PC-3 (cell line): Measurements from ENCODE around the gene GALNS.

ENCODE experiments used
- CTCF ChIP-seq: fragments of 300-600 bp; sonication (generic); conservative IDR thresholded peaks from 2 replicates; pipeline ENCODE4 v1.5.1; 2017; ENCODE audit warnings: antibody characterized with exemption, low read depth, mild to moderate bottlenecking, low read length
- EZH2 ChIP-seq: fragments of 300-600 bp; sonication (generic); IDR thresholded peaks from one replicate; pipeline ENCODE4 v1.6.1; 2017; ENCODE audit warnings: antibody characterized with exemption, mild to moderate bottlenecking, low read length; ENCODE audit not compliant: unreplicated experiment
- EZH2phosphoT487 ChIP-seq: fragments of 300-600 bp; sonication (generic); IDR thresholded peaks from 2 replicates; pipeline ENCODE4 v1.6.1; 2018; ENCODE audit warnings: mild to moderate bottlenecking, antibody characterized with exemption, low read length, borderline replicate concordance

- TF ChIP-seq CTCF: no peak
- no peak for TF ChIP-seq EZH2
- no peak for TF ChIP-seq EZH2phosphoT487
These were observed 29.7 kb upstream of the GALNS start for GRCh38 chr16:88886420-88886844.
